Suppressor macrophage treated with lipopolysaccharide for 4 hours (primary cell): Measurements from ENCODE around the gene MS4A18.

Experiments
- DNase-seq: peaks from one replicate; pipeline ENCODE4 v3.0.0-alpha.2; 2020

MS4A18 gene

GRCh38 chr11:60769273-60769672 lies 44.8 kb downstream of the MS4A18 start:
- DNase-seq: no peak

- DNase-seq: no peak
Observed at GRCh38 chr11:60769811-60770210, 45.3 kb downstream of the MS4A18 start.

- no peak for DNase-seq
Observed at GRCh38 chr11:60771146-60771545, 46.6 kb downstream of the MS4A18 start.

GRCh38 chr11:60771879-60772525 lies 47.5 kb downstream of the MS4A18 start:
- DNase-seq: no peak

GRCh38 chr11:60772666-60773065 lies 48.1 kb downstream of the MS4A18 start:
- DNase-seq: no peak

- no peak for DNase-seq
Observed at GRCh38 chr11:60774726-60775125, 50.2 kb downstream of the MS4A18 start.

GRCh38 chr11:60775420-60775961 lies 51.0 kb downstream of the MS4A18 start:
- peak; percentile 86 for DNase-seq

GRCh38 chr11:60776167-60776566 lies 51.6 kb downstream of the MS4A18 start:
- DNase-seq: no peak

GRCh38 chr11:60777106-60777505 lies 52.6 kb downstream of the MS4A18 start:
- DNase-seq: no peak

- no peak for DNase-seq
Observed at GRCh38 chr11:60777572-60777971, 53.1 kb downstream of the MS4A18 start.

GRCh38 chr11:60780065-60780464 lies 55.5 kb downstream of the MS4A18 start:
- DNase-seq: no peak

- no peak for DNase-seq
Observed at GRCh38 chr11:60780774-60781173, 56.3 kb downstream of the MS4A18 start.

GRCh38 chr11:60781286-60781980 lies 56.9 kb downstream of the MS4A18 start:
- DNase-seq: no peak

GRCh38 chr11:60781981-60782316 lies 57.4 kb downstream of the MS4A18 start:
- no peak for DNase-seq

GRCh38 chr11:60782393-60783140 lies 58.0 kb downstream of the MS4A18 start:
- DNase-seq: no peak

- no peak for DNase-seq
Observed at GRCh38 chr11:60783141-60783484, 58.6 kb downstream of the MS4A18 start.

GRCh38 chr11:60783911-60784310 lies 59.4 kb downstream of the MS4A18 start:
- DNase-seq: no peak

- no peak for DNase-seq
Observed at GRCh38 chr11:60785136-60785535, 60.6 kb downstream of the MS4A18 start, which contains the start of gene MS4A10. TSS of gene MS4A10 (plus strand) at chr11:60785333. CDS start at chr11:60790336, 5,003 bp downstream.

GRCh38 chr11:60785806-60786361 lies 61.4 kb downstream of the MS4A18 start:
- no peak for DNase-seq

GRCh38 chr11:60786811-60787567 lies 62.5 kb downstream of the MS4A18 start:
- no peak for DNase-seq

GRCh38 chr11:60788401-60789125 lies 64.0 kb downstream of the MS4A18 start:
- no peak for DNase-seq

- no peak for DNase-seq
Observed at GRCh38 chr11:60790726-60791125, 66.2 kb downstream of the MS4A18 start.
